CD14-positive monocyte (primary cell): Measurements from ENCODE around the gene PHF3. TPM values are rescaled to one million over a fixed set of nuclear protein-coding genes. Genes with fewer than 3 reads are reported as not detected.

Source experiments
- DNase-seq, 3 donors: peaks; one replicate each; pipeline ENCODE4 v3.0.0-alpha.2; 2011 to 2022
- H2AFZ ChIP-seq: 2 replicates; pipeline ENCODE4 v1.6.0; 2012; ENCODE audit warnings: mild to moderate bottlenecking, low read depth, low read length, inconsistent platforms; ENCODE audit not compliant: insufficient read depth, poor library complexity, severe bottlenecking
- H3K27ac ChIP-seq, 2 donors: 1 replicate in 1 of 2; 2 replicates in 1 of 2; pipeline ENCODE4 v1.5.1; 2012 to 2013; ENCODE audit warnings: low read length in 2 of 2, control low read depth in 1 of 2, inconsistent platforms in 1 of 2, low read depth in 1 of 2, mild to moderate bottlenecking in 1 of 2
- H3K27me3 ChIP-seq, 2 donors: one replicate each; pipeline versions ENCODE4 v1.6.0 to v1.6.1; 2011 to 2013; ENCODE audit warnings: low read length in 2 of 2; ENCODE audit not compliant: control insufficient read depth in 2 of 2, insufficient read depth in 2 of 2
- H3K36me3 ChIP-seq, 2 donors: replicated peaks in 1 of 2; 1 replicate in 1 of 2; 2 replicates in 1 of 2; pipeline versions ENCODE4 v1.5.1 to v1.6.1; 2012 to 2013; ENCODE audit warnings: low read length in 2 of 2, control low read depth in 1 of 2, inconsistent platforms in 1 of 2, mild to moderate bottlenecking in 1 of 2; ENCODE audit not compliant: insufficient read depth in 2 of 2, control insufficient read depth in 1 of 2
- H3K4me1 ChIP-seq, 2 donors: 1 replicate in 1 of 2; 2 replicates in 1 of 2; pipeline versions ENCODE4 v1.5.1 to v1.6.1; 2012 to 2013; ENCODE audit warnings: low read length in 2 of 2, control low read depth in 1 of 2, inconsistent platforms in 1 of 2, mild to moderate bottlenecking in 1 of 2, moderate library complexity in 1 of 2; ENCODE audit not compliant: insufficient read depth in 2 of 2, control insufficient read depth in 1 of 2
- H3K4me2 ChIP-seq: replicated peaks from 2 replicates; pipeline ENCODE3; 2012; ENCODE audit warnings: low read length, moderate library complexity, mild to moderate bottlenecking; ENCODE audit not compliant: poor library complexity, severe bottlenecking; ENCODE audit errors: extremely low read depth
- H3K4me3 ChIP-seq, 3 experiments: fragments of 200-600 bp in 1 of 3; sonication (generic) in 1 of 3; replicated peaks in 1 of 3; 1 replicate in 2 of 3; 2 replicates in 1 of 3; pipeline ENCODE4 v1.5.1; 2011 to 2013; ENCODE audit warnings: low read length in 3 of 3, mild to moderate bottlenecking in 3 of 3, control low read depth in 2 of 3, low read depth in 2 of 3, inconsistent platforms in 1 of 3, moderate library complexity in 1 of 3
- H3K79me2 ChIP-seq: 2 replicates; pipeline ENCODE4 v1.6.0; 2012; ENCODE audit warnings: mild to moderate bottlenecking, control low read depth, inconsistent platforms, low read length, moderate library complexity; ENCODE audit not compliant: insufficient read depth
- H3K9ac ChIP-seq: 2 replicates; pipeline ENCODE4 v1.6.0; 2017; ENCODE audit warnings: low read length, mild to moderate bottlenecking; ENCODE audit not compliant: insufficient read depth, poor library complexity, severe bottlenecking
- H3K9me3 ChIP-seq, 2 donors: replicated peaks in 1 of 2; 1 replicate in 1 of 2; 2 replicates in 1 of 2; pipeline versions ENCODE4 v1.5.1 to v1.6.1; 2012 to 2013; ENCODE audit warnings: low read length in 2 of 2, control low read depth in 1 of 2; ENCODE audit not compliant: control insufficient read depth in 1 of 2, insufficient read depth in 1 of 2
- H4K20me1 ChIP-seq: 2 replicates; pipeline ENCODE4 v1.6.0; 2012; ENCODE audit warnings: mild to moderate bottlenecking, low read length, control low read depth, moderate library complexity; ENCODE audit not compliant: insufficient read depth
- H3K27ac Mint-ChIP-seq, 7 donors: one replicate each; pipeline ENCODE4 v1.8.0; 2020; ENCODE audit warnings: mild to moderate bottlenecking in 7 of 7, mixed read lengths in 7 of 7, moderate library complexity in 6 of 7, inconsistent platforms in 2 of 7
- H3K27me3 Mint-ChIP-seq, 3 donors: one replicate each; pipeline ENCODE4 v1.8.0; 2021 to 2022; ENCODE audit warnings: low read depth in 3 of 3, mild to moderate bottlenecking in 3 of 3, mixed read lengths in 3 of 3, moderate library complexity in 3 of 3, inconsistent platforms in 1 of 3
- H3K36me3 Mint-ChIP-seq, 2 donors: one replicate each; pipeline ENCODE4 v1.8.0; 2020; ENCODE audit warnings: mixed read lengths in 2 of 2, inconsistent platforms in 1 of 2, mild to moderate bottlenecking in 1 of 2
- H3K4me1 Mint-ChIP-seq: one replicate; pipeline ENCODE4 v1.8.0; 2020; ENCODE audit warnings: mild to moderate bottlenecking, mixed read lengths
- H3K4me3 Mint-ChIP-seq, 2 donors: one replicate each; pipeline ENCODE4 v1.8.0; 2020; ENCODE audit warnings: mild to moderate bottlenecking in 2 of 2, mixed read lengths in 2 of 2, moderate library complexity in 1 of 2
- H3K9me3 Mint-ChIP-seq, 7 donors: one replicate each; pipeline ENCODE4 v1.8.0; 2020 to 2022; ENCODE audit warnings: mixed read lengths in 7 of 7, mild to moderate bottlenecking in 6 of 7, moderate library complexity in 6 of 7, inconsistent platforms in 2 of 7
- CTCF ChIP-seq: fragments of 200-600 bp; IDR thresholded peaks from one replicate; pipeline ENCODE4 v1.8.0; 2022; ENCODE audit warnings: antibody characterized with exemption, mild to moderate bottlenecking
- WGBS: methylation state at CpG from one replicate; pipeline ENCODE4 v1.1.5; 2013; ENCODE audit warnings: missing lambda C conversion rate; ENCODE audit not compliant: insufficient coverage; 5-methylcytosine and 5-hydroxymethylcytosine counted together
- intact Hi-C, 2 donors: fragments of 100-400 bp; cut with micrococcal nuclease; formaldehyde crosslinking; loops; one replicate each; pipeline versions ENCODE4 v1.15.0 to v1.15.1; 2023
- polyA plus RNA-seq, 3 donors: library from polyadenylated mRNA; depleted of rRNA in 1 of 3; unstranded in 2 of 3; stranded (reverse) in 1 of 3; fragments of 300-500 nt in 2 of 3; fragments of >200 nt in 1 of 3; fragmentation: Illumina TruSeq in 2 of 3; gene quantifications; 1 replicate in 2 of 3; 2 replicates in 1 of 3; pipeline ENCODE4 v1.2.3, GENCODE V29; 2012 to 2021

PHF3 gene
- polyA plus RNA-seq, 3 donors: 5.4 to 13.8 (median 13.0) TPM

GRCh38 chr6:63649269-63649668 lies 13.7 kb downstream of the PHF3 start:
- Mint-ChIP-seq H3K36me3 (peaks cover 5 to 21% of the 10 kb centered on the region in 2 donors), H3K9me3 (peaks cover 0 to 2% (median 0%) of the 10 kb centered on the region in 7 donors), H3K27me3 (no peaks in the 10 kb centered on the region), H3K4me1 (peaks cover 45% of the 10 kb centered on the region), H3K27ac (peak overlapping the region in 6 of 7 donors; percentile 11 to 69 (median 58)), H3K4me3 (no peak overlapping the region)
- intact Hi-C loops: no loop called here
- Histone ChIP-seq H3K79me2 (peaks cover 100% of the 10 kb centered on the region), H3K4me2 (peak overlapping the region; percentile 20), H3K36me3 (peaks cover 7 to 20% of the 10 kb centered on the region in 2 donors), H4K20me1 (peaks cover 100% of the 10 kb centered on the region), H3K9ac (no peak overlapping the region), H3K4me1 (peaks cover 10 to 22% of the 10 kb centered on the region in 2 donors), H2AFZ (no peak overlapping the region), H3K27me3 (no peaks in the 10 kb centered on the region), H3K9me3 (no peaks in the 10 kb centered on the region), H3K27ac (peak overlapping the region in 1 of 2 donors; percentile 70), H3K4me3 (peak overlapping the region in 1 of 3 experiments; percentile 16)
- peak in 1 of 3 donors; percentile 38 for DNase-seq
- TF ChIP-seq CTCF: no peak
- WGBS: no CpG with 5 or more reads among the region's 2 CpGs

GRCh38 chr6:63649847-63650265 lies 14.3 kb downstream of the PHF3 start:
- Histone ChIP-seq H3K9me3 (no peaks in the 10 kb centered on the region), H3K27me3 (no peaks in the 10 kb centered on the region), H3K79me2 (peaks cover 100% of the 10 kb centered on the region), H3K36me3 (peaks cover 7 to 20% of the 10 kb centered on the region in 2 donors), H3K4me2 (no peak overlapping the region), H3K4me3 (no peak overlapping the region), H3K4me1 (peaks cover 10 to 22% of the 10 kb centered on the region in 2 donors), H4K20me1 (peaks cover 100% of the 10 kb centered on the region), H3K9ac (no peak overlapping the region), H2AFZ (no peak overlapping the region), H3K27ac (peak overlapping the region in 1 of 2 donors; percentile 70)
- no peaks in the 10 kb centered on the region for H3K27me3 Mint-ChIP-seq
- DNase-seq: no peak
- TF ChIP-seq CTCF: no peak
- no peak overlapping the region for H3K4me3 Mint-ChIP-seq
- intact Hi-C loops: no loop called here
- peak overlapping the region; percentile 11 to 69 (median 53) for H3K27ac Mint-ChIP-seq
- H3K9me3 Mint-ChIP-seq: peaks cover 0 to 2% (median 0%) of the 10 kb centered on the region in 7 donors
- H3K4me1 Mint-ChIP-seq: peaks cover 48% of the 10 kb centered on the region
- H3K36me3 Mint-ChIP-seq: peaks cover 5 to 21% of the 10 kb centered on the region in 2 donors
